Uterus (tissue), 2 donors: ENCODE results near the gene CEACAM16.

Experiments
- POLR2A ChIP-seq, 2 donors: fragments of 450-650 bp; IDR thresholded peaks; one replicate each; pipeline ENCODE4 v1.6.1; 2016; ENCODE audit warnings: antibody characterized with exemption in 2 of 2, mild to moderate bottlenecking in 1 of 2, moderate library complexity in 1 of 2
- TF ChIP-seq, protein P1 (sequence below), 4 experiments: fragments of 200-600 bp in 2 of 4; fragments of 450-650 bp in 2 of 4; sonication (generic) in 2 of 4; IDR thresholded peaks; one replicate each; pipeline ENCODE4 v1.5.1; 2016 to 2019; ENCODE audit warnings: antibody characterized with exemption in 4 of 4, mild to moderate bottlenecking in 2 of 4, moderate library complexity in 1 of 4

DNA sequence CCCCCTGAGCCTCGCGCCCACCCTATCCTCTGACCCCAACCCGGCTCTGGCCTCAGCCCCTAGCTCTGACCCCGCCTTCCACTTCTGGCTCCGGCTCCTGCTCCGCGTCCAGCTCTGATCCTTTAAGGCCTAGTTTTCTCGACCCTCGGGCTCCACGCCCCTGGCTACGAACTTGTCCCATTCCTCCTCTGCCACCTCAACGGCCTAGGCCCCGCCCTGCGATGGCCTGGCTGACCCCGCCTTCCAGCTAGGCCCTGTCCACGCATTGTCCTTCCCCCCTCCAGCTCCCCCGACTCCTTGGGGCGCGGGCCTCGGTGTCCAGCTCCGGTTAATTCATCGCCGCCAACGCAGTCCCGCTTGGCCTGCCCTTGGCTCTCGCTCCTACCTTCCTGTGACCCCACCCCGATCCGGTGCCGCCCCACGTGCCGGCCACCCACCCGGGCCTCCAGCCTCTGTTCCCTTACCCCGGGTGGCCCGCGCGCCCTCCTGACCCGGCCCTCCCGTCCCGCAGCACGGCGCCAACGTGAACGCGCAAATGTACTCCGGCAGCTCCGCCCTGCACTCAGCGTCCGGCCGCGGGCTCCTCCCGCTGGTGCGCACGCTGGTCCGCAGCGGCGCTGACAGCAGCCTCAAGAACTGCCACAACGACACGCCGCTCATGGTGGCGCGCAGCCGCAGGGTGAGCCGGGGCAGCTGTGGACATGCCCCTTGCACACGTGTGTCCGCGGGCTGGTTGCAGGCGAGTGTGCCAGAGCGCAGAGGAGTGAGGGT is 59.0 kb downstream of the CEACAM16 start:
- TF ChIP-seq POLR2A (IDR thresholded peaks at IDR 0.05): peak in 1 of 2 donors; percentile 19
- TF ChIP-seq, protein P1, sequence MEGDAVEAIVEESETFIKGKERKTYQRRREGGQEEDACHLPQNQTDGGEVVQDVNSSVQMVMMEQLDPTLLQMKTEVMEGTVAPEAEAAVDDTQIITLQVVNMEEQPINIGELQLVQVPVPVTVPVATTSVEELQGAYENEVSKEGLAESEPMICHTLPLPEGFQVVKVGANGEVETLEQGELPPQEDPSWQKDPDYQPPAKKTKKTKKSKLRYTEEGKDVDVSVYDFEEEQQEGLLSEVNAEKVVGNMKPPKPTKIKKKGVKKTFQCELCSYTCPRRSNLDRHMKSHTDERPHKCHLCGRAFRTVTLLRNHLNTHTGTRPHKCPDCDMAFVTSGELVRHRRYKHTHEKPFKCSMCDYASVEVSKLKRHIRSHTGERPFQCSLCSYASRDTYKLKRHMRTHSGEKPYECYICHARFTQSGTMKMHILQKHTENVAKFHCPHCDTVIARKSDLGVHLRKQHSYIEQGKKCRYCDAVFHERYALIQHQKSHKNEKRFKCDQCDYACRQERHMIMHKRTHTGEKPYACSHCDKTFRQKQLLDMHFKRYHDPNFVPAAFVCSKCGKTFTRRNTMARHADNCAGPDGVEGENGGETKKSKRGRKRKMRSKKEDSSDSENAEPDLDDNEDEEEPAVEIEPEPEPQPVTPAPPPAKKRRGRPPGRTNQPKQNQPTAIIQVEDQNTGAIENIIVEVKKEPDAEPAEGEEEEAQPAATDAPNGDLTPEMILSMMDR (IDR thresholded peaks at IDR 0.05): peak; percentile 44 to 49 (median 48)
